ENCODE measurements around the gene SRSF8.

DNA sequence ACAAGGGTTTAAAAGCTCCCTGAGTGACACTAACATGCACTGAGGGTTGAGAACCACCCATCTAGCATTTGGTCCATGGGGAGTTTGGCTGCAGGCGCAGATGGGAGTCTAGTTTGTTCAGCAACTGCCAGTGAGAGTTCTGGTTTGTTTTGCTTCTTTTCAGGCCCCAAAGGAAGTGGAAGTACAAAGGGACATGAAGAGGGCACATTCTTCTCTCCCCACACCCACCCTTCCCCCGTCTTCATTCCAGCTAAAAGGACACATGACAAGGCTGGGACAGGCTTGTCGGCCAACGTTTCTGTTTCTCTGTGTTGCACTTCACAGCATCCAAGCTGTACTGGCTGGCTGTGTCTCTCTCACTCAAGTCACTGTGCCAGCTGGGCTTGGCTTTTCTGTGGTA is 14.7 kb downstream of the SRSF8 start:
- TF ChIP-seq, protein P1, sequence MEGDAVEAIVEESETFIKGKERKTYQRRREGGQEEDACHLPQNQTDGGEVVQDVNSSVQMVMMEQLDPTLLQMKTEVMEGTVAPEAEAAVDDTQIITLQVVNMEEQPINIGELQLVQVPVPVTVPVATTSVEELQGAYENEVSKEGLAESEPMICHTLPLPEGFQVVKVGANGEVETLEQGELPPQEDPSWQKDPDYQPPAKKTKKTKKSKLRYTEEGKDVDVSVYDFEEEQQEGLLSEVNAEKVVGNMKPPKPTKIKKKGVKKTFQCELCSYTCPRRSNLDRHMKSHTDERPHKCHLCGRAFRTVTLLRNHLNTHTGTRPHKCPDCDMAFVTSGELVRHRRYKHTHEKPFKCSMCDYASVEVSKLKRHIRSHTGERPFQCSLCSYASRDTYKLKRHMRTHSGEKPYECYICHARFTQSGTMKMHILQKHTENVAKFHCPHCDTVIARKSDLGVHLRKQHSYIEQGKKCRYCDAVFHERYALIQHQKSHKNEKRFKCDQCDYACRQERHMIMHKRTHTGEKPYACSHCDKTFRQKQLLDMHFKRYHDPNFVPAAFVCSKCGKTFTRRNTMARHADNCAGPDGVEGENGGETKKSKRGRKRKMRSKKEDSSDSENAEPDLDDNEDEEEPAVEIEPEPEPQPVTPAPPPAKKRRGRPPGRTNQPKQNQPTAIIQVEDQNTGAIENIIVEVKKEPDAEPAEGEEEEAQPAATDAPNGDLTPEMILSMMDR (conservative IDR thresholded peaks at IDR 0.05 in 1 of 2, IDR thresholded peaks at IDR 0.05 in 1 of 2; ENCODE audit: low read depth in 1 of 2, low read length in 2 of 2) = no peak
- TF ChIP-seq EZH2 (IDR thresholded peaks at IDR 0.05; ENCODE audit: low read length, missing control alignments) = no peak
